Smooth muscle cell (in vitro differentiated cells): Measurements from ENCODE around the gene FEV. TPM values are rescaled to one million over a fixed set of nuclear protein-coding genes. Genes with fewer than 3 reads are reported as not detected.

Experiments used
- DNase-seq: peaks from one replicate; lab custom pipeline; 2025; ENCODE audit not compliant: unreplicated experiment; lab: John Stamatoyannopoulos, UW
- H2AFZ ChIP-seq: fragments of 200-600 bp; sonication (generic); 2 replicates; pipeline ENCODE4 v1.6.0; 2016; ENCODE audit warnings: antibody characterized with exemption, low read depth, mild to moderate bottlenecking
- H3F3A ChIP-seq: fragments of 200-600 bp; sonication (generic); 2 replicates; pipeline ENCODE4 v1.6.0; 2017; ENCODE audit warnings: antibody characterized with exemption, low read depth
- H3K27ac ChIP-seq: fragments of 200-600 bp; sonication (generic); 2 replicates; pipeline ENCODE4 v1.5.1; 2016; ENCODE audit warnings: low read depth, mild to moderate bottlenecking
- H3K27me3 ChIP-seq: fragments of 200-600 bp; sonication (generic); 2 replicates; pipeline ENCODE4 v1.6.1; 2016; ENCODE audit warnings: low read depth, mild to moderate bottlenecking
- H3K36me3 ChIP-seq: fragments of 200-600 bp; sonication (generic); 2 replicates; pipeline ENCODE4 v1.5.1; 2016; ENCODE audit warnings: low read depth
- H3K4me1 ChIP-seq: fragments of 200-600 bp; sonication (generic); 2 replicates; pipeline ENCODE4 v1.5.1; 2016; ENCODE audit warnings: low read depth
- H3K4me2 ChIP-seq: fragments of 200-600 bp; sonication (generic); 2 replicates; pipeline ENCODE4 v1.6.0; 2016; ENCODE audit warnings: mild to moderate bottlenecking
- H3K4me3 ChIP-seq: fragments of 200-600 bp; sonication (generic); 2 replicates; pipeline ENCODE4 v1.5.1; 2016; ENCODE audit warnings: mild to moderate bottlenecking
- H3K79me2 ChIP-seq: fragments of 200-600 bp; sonication (generic); 2 replicates; pipeline ENCODE4 v1.6.0; 2016; ENCODE audit warnings: low read depth, mild to moderate bottlenecking
- H3K9ac ChIP-seq: fragments of 200-600 bp; sonication (generic); 2 replicates; pipeline ENCODE4 v1.6.0; 2016; ENCODE audit warnings: low read depth
- H3K9me3 ChIP-seq: fragments of 200-600 bp; sonication (generic); replicated peaks from 2 replicates; pipeline ENCODE4 v1.5.1; 2016; ENCODE audit warnings: low read depth
- H4K20me1 ChIP-seq: fragments of 200-600 bp; sonication (generic); 2 replicates; pipeline ENCODE4 v1.6.0; 2016; ENCODE audit warnings: low read depth
- CTCF ChIP-seq: fragments of 200-600 bp; sonication (generic); IDR thresholded peaks from 2 replicates; pipeline ENCODE4 v1.5.1; 2017; ENCODE audit warnings: borderline replicate concordance, mild to moderate bottlenecking, antibody characterized with exemption; ENCODE audit not compliant: insufficient read depth, poor library complexity, severe bottlenecking
- WGBS: methylation state at CpG from one replicate; pipeline ENCODE4 v1.1.7; 2016; ENCODE audit warnings: low lambda C conversion rate; 5-methylcytosine and 5-hydroxymethylcytosine counted together
- polyA plus RNA-seq: library from polyadenylated mRNA; unstranded; fragments of >200 nt; fragmentation: Nextera tagmentation; extraction: Ambion mirVana; gene quantifications from 2 replicates; pipeline ENCODE4 v1.2.1, GENCODE V29; 2016
- total RNA-seq: library from RNA; depleted of rRNA; stranded (reverse); fragments of >200 nt; gene quantifications from 2 replicates; pipeline ENCODE4 v1.2.3, GENCODE V29; 2014

Gene FEV
- total and polyA plus RNA-seq, 2 experiments from 2014 or later, result not detected

- Histone ChIP-seq H3K27me3 (peaks cover 69% of the 10 kb centered on the region), H3K9ac (no peak overlapping the region), H3F3A (no peaks in the 10 kb centered on the region), H3K27ac (no peak overlapping the region), H3K36me3 (no peaks in the 10 kb centered on the region), H4K20me1 (no peaks in the 10 kb centered on the region), H2AFZ (no peak overlapping the region), H3K4me2 (no peak overlapping the region), H3K4me3 (no peak overlapping the region), H3K9me3 (no peaks in the 10 kb centered on the region), H3K4me1 (no peaks in the 10 kb centered on the region), H3K79me2 (no peaks in the 10 kb centered on the region)
- no peak for TF ChIP-seq CTCF
- WGBS, result 29% methylated on average over 1 of the region's 1 CpG
- no peak for DNase-seq
Observed at GRCh38 chr2:218970894-218971293, 14.1 kb downstream of the FEV start.

- no peak for TF ChIP-seq CTCF
- Histone ChIP-seq H3K79me2 (no peaks in the 10 kb centered on the region), H3K27me3 (peaks cover 49% of the 10 kb centered on the region), H2AFZ (no peak overlapping the region), H3K27ac (peak overlapping the region; percentile 81), H3K9me3 (no peaks in the 10 kb centered on the region), H3F3A (peaks cover 6% of the 10 kb centered on the region), H3K9ac (peak overlapping the region; percentile 63), H3K36me3 (no peaks in the 10 kb centered on the region), H3K4me3 (no peak overlapping the region), H4K20me1 (no peaks in the 10 kb centered on the region), H3K4me1 (peaks cover 19% of the 10 kb centered on the region), H3K4me2 (peak overlapping the region; percentile 79)
- DNase-seq, result no peak
- WGBS, result 46% methylated on average over 5 of the region's 5 CpGs
Observed at GRCh38 chr2:218964041-218964771, 20.8 kb downstream of the FEV start.

GRCh38 chr2:218963601-218964000 lies 21.4 kb downstream of the FEV start:
- 28% methylated on average over 5 of the region's 5 CpGs for WGBS
- Histone ChIP-seq H3K27ac (peak overlapping the region; percentile 81), H2AFZ (no peak overlapping the region), H3K9me3 (no peaks in the 10 kb centered on the region), H3K4me2 (peak overlapping the region; percentile 79), H3K4me3 (no peak overlapping the region), H3K27me3 (peaks cover 51% of the 10 kb centered on the region), H4K20me1 (no peaks in the 10 kb centered on the region), H3K4me1 (peaks cover 19% of the 10 kb centered on the region), H3K9ac (peak overlapping the region; percentile 63), H3K79me2 (no peaks in the 10 kb centered on the region), H3F3A (peaks cover 6% of the 10 kb centered on the region), H3K36me3 (no peaks in the 10 kb centered on the region)
- no peak for TF ChIP-seq CTCF
- DNase-seq, result no peak

- Histone ChIP-seq H3K9me3 (no peaks in the 10 kb centered on the region), H3K4me3 (peak overlapping the region; percentile 33), H3F3A (peaks cover 6% of the 10 kb centered on the region), H3K79me2 (no peaks in the 10 kb centered on the region), H3K9ac (no peak overlapping the region), H3K27ac (no peak overlapping the region), H2AFZ (no peak overlapping the region), H3K4me1 (peaks cover 19% of the 10 kb centered on the region), H3K4me2 (peak overlapping the region; percentile 79), H4K20me1 (no peaks in the 10 kb centered on the region), H3K27me3 (peaks cover 51% of the 10 kb centered on the region), H3K36me3 (no peaks in the 10 kb centered on the region)
- TF ChIP-seq CTCF, result no peak
- 1% methylated on average over 42 of the region's 42 CpGs for WGBS
- DNase-seq, result peak; percentile 67
Observed at GRCh38 chr2:218962859-218963492, 22.0 kb downstream of the FEV start.
